H9 (cell line): ENCODE data around the gene TAF4. TPM values are rescaled to one million over a fixed set of nuclear protein-coding genes. Genes with fewer than 3 reads are reported as not detected.

Experiments used
- DNase-seq: peaks from one replicate; pipeline ENCODE4 v3.0.0-alpha.2; 2017
- H2AFZ ChIP-seq: one replicate; pipeline ENCODE4 v1.6.1; 2013; ENCODE audit warnings: mild to moderate bottlenecking, low read length, control low read depth, moderate library complexity
- H2AK5ac ChIP-seq: 2 replicates; pipeline ENCODE4 v1.6.1; 2013; ENCODE audit warnings: low read length, control low read depth, mixed read lengths; ENCODE audit not compliant: insufficient read length
- H2BK120ac ChIP-seq: one replicate; pipeline ENCODE4 v1.6.1; 2013; ENCODE audit warnings: low read depth, mild to moderate bottlenecking, low read length, control low read depth, inconsistent platforms; ENCODE audit not compliant: poor library complexity, severe bottlenecking
- H2BK12ac ChIP-seq: 2 replicates; pipeline ENCODE4 v1.6.1; 2013; ENCODE audit warnings: low read length, control low read depth, mixed read lengths, low read depth; ENCODE audit not compliant: insufficient read length
- H2BK15ac ChIP-seq: 2 replicates; pipeline ENCODE4 v1.6.1; 2013; ENCODE audit warnings: low read depth, low read length, control low read depth
- H2BK20ac ChIP-seq: one replicate; pipeline ENCODE4 v1.6.1; 2013; ENCODE audit warnings: low read depth, mild to moderate bottlenecking, low read length, control low read depth, inconsistent platforms; ENCODE audit not compliant: poor library complexity, severe bottlenecking
- H2BK5ac ChIP-seq: 2 replicates; pipeline ENCODE4 v1.6.1; 2013; ENCODE audit warnings: low read length, control low read depth, mixed read lengths; ENCODE audit not compliant: insufficient read length
- H3K14ac ChIP-seq: 2 replicates; pipeline ENCODE4 v1.6.1; 2013; ENCODE audit warnings: low read length, control low read depth; ENCODE audit not compliant: insufficient read depth
- H3K18ac ChIP-seq: 2 replicates; pipeline ENCODE4 v1.6.1; 2013; ENCODE audit warnings: low read depth, mild to moderate bottlenecking, mixed read lengths, low read length, control low read depth; ENCODE audit not compliant: insufficient read length
- H3K23ac ChIP-seq: 2 replicates; pipeline ENCODE4 v1.6.1; 2013; ENCODE audit warnings: low read length, control low read depth, mixed read lengths, low read depth; ENCODE audit not compliant: insufficient read length
- H3K23me2 ChIP-seq: 2 replicates; pipeline ENCODE4 v1.6.1; 2013; ENCODE audit warnings: low read depth, mild to moderate bottlenecking, mixed read lengths, low read length, control low read depth; ENCODE audit not compliant: insufficient read length, poor library complexity, severe bottlenecking
- H3K27ac ChIP-seq: 2 replicates; pipeline ENCODE4 v1.5.1; 2013; ENCODE audit warnings: low read length, control low read depth, mixed read lengths, low read depth; ENCODE audit not compliant: insufficient read length
- H3K27me3 ChIP-seq: 2 replicates; pipeline ENCODE4 v1.6.1; 2013; ENCODE audit warnings: low read length, control low read depth, inconsistent platforms; ENCODE audit not compliant: insufficient read depth
- H3K4ac ChIP-seq: 2 replicates; pipeline ENCODE4 v1.6.1; 2013; ENCODE audit warnings: low read depth, mild to moderate bottlenecking, control low read depth, inconsistent platforms, low read length, moderate library complexity
- H3K4me1 ChIP-seq: 2 replicates; pipeline ENCODE4 v1.6.1; 2013; ENCODE audit warnings: low read length, control low read depth, inconsistent platforms; ENCODE audit not compliant: insufficient read depth
- H3K4me2 ChIP-seq: 2 replicates; pipeline ENCODE4 v1.6.1; 2013; ENCODE audit warnings: low read length, control low read depth, mixed read lengths; ENCODE audit not compliant: insufficient read length, insufficient read depth
- H3K56ac ChIP-seq: 2 replicates; pipeline ENCODE4 v1.6.1; 2013; ENCODE audit warnings: low read depth, mild to moderate bottlenecking, mixed read lengths, low read length, control low read depth; ENCODE audit not compliant: insufficient read length
- H3K79me1 ChIP-seq: 2 replicates; pipeline ENCODE4 v1.6.1; 2013; ENCODE audit warnings: low read depth, mild to moderate bottlenecking, moderate library complexity, low read length, control low read depth, inconsistent platforms; ENCODE audit not compliant: insufficient read depth, poor library complexity, severe bottlenecking
- H3K79me2 ChIP-seq: 2 replicates; pipeline ENCODE4 v1.6.1; 2013; ENCODE audit warnings: low read length, control low read depth, inconsistent platforms; ENCODE audit not compliant: insufficient read depth
- H3K9ac ChIP-seq: 2 replicates; pipeline ENCODE4 v1.6.1; 2013; ENCODE audit warnings: low read length, control low read depth, mixed read lengths; ENCODE audit not compliant: insufficient read length; ENCODE audit errors: extremely low read depth
- H3K9me3 ChIP-seq: one replicate; pipeline ENCODE4 v1.6.1; 2013; ENCODE audit warnings: low read depth, low read length, inconsistent platforms; ENCODE audit not compliant: control insufficient read depth
- H3T11ph ChIP-seq: one replicate; pipeline ENCODE4 v1.6.1; 2013; ENCODE audit warnings: mild to moderate bottlenecking, low read length, control low read depth, inconsistent platforms
- H4K20me1 ChIP-seq: one replicate; pipeline ENCODE4 v1.6.1; 2013; ENCODE audit not compliant: control insufficient read depth, insufficient read length, insufficient read depth
- H4K5ac ChIP-seq: 2 replicates; pipeline ENCODE4 v1.6.1; 2013; ENCODE audit warnings: low read depth, mild to moderate bottlenecking, mixed read lengths, low read length, control low read depth; ENCODE audit not compliant: insufficient read length
- H4K8ac ChIP-seq: replicated peaks from 2 replicates; pipeline ENCODE4 v1.6.1; 2013; ENCODE audit warnings: low read length, control low read depth, mixed read lengths, low read depth; ENCODE audit not compliant: insufficient read length
- H4K91ac ChIP-seq: 2 replicates; pipeline ENCODE4 v1.6.1; 2013; ENCODE audit warnings: low read depth, mild to moderate bottlenecking, moderate library complexity, mixed read lengths, low read length, control low read depth; ENCODE audit not compliant: insufficient read length
- H3K27ac Mint-ChIP-seq, 3 experiments: 2 replicates in 2 of 3; 3 replicates in 1 of 3; pipeline ENCODE4 v1.8.0; 2020 to 2021; ENCODE audit warnings: mixed read lengths in 3 of 3, mild to moderate bottlenecking in 1 of 3, moderate library complexity in 1 of 3
- H3K27me3 Mint-ChIP-seq: 2 replicates; pipeline ENCODE4 v1.8.0; 2021; ENCODE audit warnings: low read depth, mild to moderate bottlenecking, moderate library complexity, mixed read lengths
- H3K36me3 Mint-ChIP-seq, 3 experiments: 2 replicates in 2 of 3; 3 replicates in 1 of 3; pipeline ENCODE4 v1.8.0; 2020 to 2021; ENCODE audit warnings: low read depth in 3 of 3, mixed read lengths in 3 of 3; ENCODE audit not compliant: insufficient read depth in 1 of 3
- H3K4me1 Mint-ChIP-seq, 2 experiments: 2 replicates each; pipeline ENCODE4 v1.8.0; 2020; ENCODE audit warnings: mixed read lengths in 2 of 2
- H3K4me3 Mint-ChIP-seq, 2 experiments: 2 replicates in 1 of 2; 3 replicates in 1 of 2; pipeline ENCODE4 v1.8.0; 2020 to 2021; ENCODE audit warnings: mild to moderate bottlenecking in 2 of 2, mixed read lengths in 2 of 2, moderate library complexity in 1 of 2
- H3K9me3 Mint-ChIP-seq, 2 experiments: 2 replicates in 1 of 2; 3 replicates in 1 of 2; pipeline ENCODE4 v1.8.0; 2020; ENCODE audit warnings: mild to moderate bottlenecking in 2 of 2, mixed read lengths in 2 of 2, moderate library complexity in 1 of 2
- CTCF ChIP-seq: fragments of 200-600 bp; sonication (generic); conservative IDR thresholded peaks from 3 replicates; pipeline ENCODE4 v1.8.0; 2021; ENCODE audit warnings: antibody characterized with exemption, mild to moderate bottlenecking
- WGBS: extraction: QIAGEN DNeasy Blood & Tissue Kit; methylation state at CpG from one replicate; pipeline ENCODE4 v1.1.7; 2013; ENCODE audit warnings: missing lambda C conversion rate, low lambda C conversion rate, mixed read lengths; ENCODE audit not compliant: insufficient read length; ENCODE audit errors: extremely low coverage; 5-methylcytosine and 5-hydroxymethylcytosine counted together
- total RNA-seq: library from RNA; stranded (reverse); gene quantifications from 2 replicates; pipeline ENCODE4 v1.2.1, GENCODE V29; 2021

Gene TAF4
- total RNA-seq, 1 experiment from 2014 or later: 30.8 TPM

- H4K91ac ChIP-seq: no peak overlapping the region
- no peaks in the 10 kb centered on the region for H4K20me1 ChIP-seq
- no peaks in the 10 kb centered on the region for H3K4me1 ChIP-seq
- no peak overlapping the region for H2BK5ac ChIP-seq
- peaks cover 18 to 23% of the 10 kb centered on the region in 2 experiments for H3K4me1 Mint-ChIP-seq
- H3K36me3 Mint-ChIP-seq: peaks cover 0 to 4% (median under 1%) of the 10 kb centered on the region in 3 experiments; a peak in 5 of 7 replicates
- no peaks in the 10 kb centered on the region for H3K9me3 ChIP-seq
- DNase-seq: no peak
- no peak overlapping the region for H3K4me3 Mint-ChIP-seq
- no peak overlapping the region for H3K56ac ChIP-seq
- peaks cover 31% of the 10 kb centered on the region; the same call in 1 of the 2 replicates for H3K79me2 ChIP-seq
- H4K8ac ChIP-seq: no peak overlapping the region
- no peak overlapping the region for H2AK5ac ChIP-seq
- no peaks in the 10 kb centered on the region for H3K27me3 Mint-ChIP-seq
- H3K23ac ChIP-seq: no peak overlapping the region
- H2BK12ac ChIP-seq: no peak overlapping the region
- no peaks in the 10 kb centered on the region for H3K27me3 ChIP-seq
- H3K27ac Mint-ChIP-seq: peak overlapping the region in 2 of 3 experiments; percentile 79 to 94; a peak in 4 of 7 replicates
- H3K27ac ChIP-seq: no peak overlapping the region
- no peak overlapping the region for H2AFZ ChIP-seq
- no peak overlapping the region; the same call in 1 of the 2 replicates for H3K14ac ChIP-seq
- peaks cover 5% of the 10 kb centered on the region for H3K79me1 ChIP-seq
- H3T11ph ChIP-seq: no peak overlapping the region
- no peak overlapping the region for H2BK15ac ChIP-seq
- H3K23me2 ChIP-seq: no peaks in the 10 kb centered on the region
- H3K18ac ChIP-seq: no peak overlapping the region
- TF ChIP-seq CTCF: no peak
- H3K4ac ChIP-seq: no peak overlapping the region
- H2BK20ac ChIP-seq: no peak overlapping the region
- no peak overlapping the region for H4K5ac ChIP-seq
- H3K9me3 Mint-ChIP-seq: no peaks in the 10 kb centered on the region
- WGBS: no CpG with 5 or more reads among the region's 23 CpGs
- no peak overlapping the region for H3K4me2 ChIP-seq
- H3K9ac ChIP-seq: no peak overlapping the region
- H2BK120ac ChIP-seq: no peak overlapping the region
These were observed 47.1 kb downstream of the TAF4 start for GRCh38 chr20:62018437-62019143.
